ENCODE measurements around the gene E2F2. TPM values are rescaled to one million over a fixed set of nuclear protein-coding genes. Genes with fewer than 3 reads are reported as not detected.

The E2F2 gene
- polyA plus RNA-seq, 1 of the 3 experiments (the other 2 are of a cell fraction), result 0.43 TPM

DNA sequence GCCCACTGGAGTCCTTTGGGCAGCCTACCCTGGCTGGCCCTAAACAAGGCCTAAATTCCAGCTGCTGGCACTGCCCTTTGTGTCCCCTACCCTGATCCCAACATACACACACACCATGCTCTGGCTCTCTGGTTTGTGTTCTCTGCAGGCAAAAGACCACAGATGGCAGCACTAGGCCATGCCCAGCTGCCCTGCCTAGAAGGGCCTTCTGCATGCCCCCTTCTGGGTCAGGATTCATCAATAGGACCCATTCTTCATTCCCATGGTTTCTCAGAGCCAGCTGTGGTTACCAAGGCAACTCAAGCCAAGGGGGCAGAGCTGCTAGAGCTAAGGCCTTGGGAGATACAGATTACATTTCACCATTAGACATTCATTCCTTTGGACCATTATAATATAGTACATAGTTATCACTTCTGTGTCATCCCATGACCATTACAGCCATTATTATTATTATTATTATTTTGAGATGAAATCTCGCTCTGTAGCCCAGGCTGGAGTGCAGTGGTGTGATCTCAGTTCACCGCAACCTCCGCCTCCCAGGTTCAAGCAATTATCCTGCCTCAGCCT lies 64.5 kb downstream of the E2F2 start:
- H3K36me3 ChIP-seq (replicated peaks in 1 of 2; ENCODE audit: control insufficient read depth in 1 of 2, insufficient read depth in 2 of 2, low read length in 1 of 2), result no peaks in the 10 kb centered on the region
- H4K20me1 ChIP-seq (ENCODE audit: insufficient read depth), result peaks cover 10% of the 10 kb centered on the region; the same call in 1 of the 2 replicates
- H3K4me3 ChIP-seq (ENCODE audit: low read depth in 2 of 2, low read length in 1 of 2), result no peak overlapping the region
- no peaks in the 10 kb centered on the region for H3K9me2 ChIP-seq
- ChIA-PET POLR2A (interaction anchor here (0.6 kb wide), 1 partner anchor 1789 kb away, joined by 5 read pairs; no protein-coding TSS in a partner anchor), CTCF (interaction anchor here (0.9 to 2.4 kb wide), 4 partner anchors 31 to 171 kb away, joined by 3 to 8 read pairs (median 4); no protein-coding TSS in a partner anchor)
- H3K27me3 ChIP-seq (ENCODE audit: insufficient read depth), result no peaks in the 10 kb centered on the region
- no peak for TF ChIP-seq CHD2 (IDR thresholded peaks at IDR 0.05; ENCODE audit: low read length, partially characterized antibody)
- H3K27ac ChIP-seq (ENCODE audit: low read depth in 2 of 2, low read length in 1 of 2), result no peak overlapping the region
- H3K4me1 ChIP-seq (ENCODE audit: control insufficient read depth in 1 of 2, insufficient read depth in 2 of 2, low read depth in 1 of 2, low read length in 1 of 2), result no peaks in the 10 kb centered on the region; a peak in 1 of 4 replicates
- H2AFZ ChIP-seq (ENCODE audit: low read depth), result no peak overlapping the region
- DNase-seq, result no peak
- 98% methylated on average over 3 of the region's 3 CpGs for WGBS (ENCODE audit: low lambda C conversion rate)
- no peaks in the 10 kb centered on the region for H3K9me3 ChIP-seq
- no peak overlapping the region for H3K4me2 ChIP-seq
- no peak overlapping the region for H3K9ac ChIP-seq
- peaks cover 6% of the 10 kb centered on the region for H3F3A ChIP-seq (replicated peaks; ENCODE audit: insufficient read depth)
- peaks cover 14% of the 10 kb centered on the region for H3K79me2 ChIP-seq (ENCODE audit: insufficient read depth)

DNA sequence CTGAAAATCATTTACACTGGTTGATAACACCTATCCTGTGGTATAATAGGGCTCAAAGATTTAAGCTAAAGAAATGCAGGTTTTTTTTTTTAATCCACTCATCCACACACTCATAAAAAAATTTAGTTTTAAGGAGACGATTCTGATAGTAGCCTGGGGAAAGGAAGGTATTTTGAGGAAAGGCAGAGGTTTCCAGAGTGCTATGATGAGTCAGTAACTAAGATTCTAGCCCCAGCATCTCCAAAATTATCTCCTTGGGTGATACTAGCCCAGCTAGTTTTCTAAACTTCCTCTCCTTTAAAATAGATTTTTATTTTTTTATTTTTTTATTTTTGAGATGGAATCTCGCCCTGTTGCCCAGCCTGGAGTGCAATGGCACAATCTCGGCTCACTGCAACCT lies 67.7 kb downstream of the E2F2 start:
- H3K27me3 ChIP-seq (ENCODE audit: insufficient read depth), result no peaks in the 10 kb centered on the region
- H3K4me3 ChIP-seq (ENCODE audit: low read depth in 2 of 2, low read length in 1 of 2), result no peak overlapping the region
- CTCF ChIA-PET, result interaction anchor here (0.6 kb wide), 1 partner anchor 371 kb away, joined by 3 read pairs; no protein-coding TSS in a partner anchor
- no peak overlapping the region for H3K9ac ChIP-seq
- WGBS (ENCODE audit: low lambda C conversion rate), result 76% methylated on average over 3 of the region's 3 CpGs
- no peaks in the 10 kb centered on the region for H3K9me2 ChIP-seq
- H3K4me1 ChIP-seq (ENCODE audit: control insufficient read depth in 1 of 2, insufficient read depth in 2 of 2, low read depth in 1 of 2, low read length in 1 of 2), result no peaks in the 10 kb centered on the region
- H3K27ac ChIP-seq (ENCODE audit: low read depth in 2 of 2, low read length in 1 of 2), result no peak overlapping the region
- no peaks in the 10 kb centered on the region for H3K9me3 ChIP-seq
- H3K79me2 ChIP-seq (ENCODE audit: insufficient read depth), result peaks cover 12% of the 10 kb centered on the region
- TF ChIP-seq NRF1 (IDR thresholded peaks at IDR 0.05; ENCODE audit: low read depth, low read length), result no peak
- TF ChIP-seq USF2 (IDR thresholded peaks at IDR 0.05; ENCODE audit: borderline replicate concordance, low read depth, low read length), result no peak
- TF ChIP-seq, protein P1, sequence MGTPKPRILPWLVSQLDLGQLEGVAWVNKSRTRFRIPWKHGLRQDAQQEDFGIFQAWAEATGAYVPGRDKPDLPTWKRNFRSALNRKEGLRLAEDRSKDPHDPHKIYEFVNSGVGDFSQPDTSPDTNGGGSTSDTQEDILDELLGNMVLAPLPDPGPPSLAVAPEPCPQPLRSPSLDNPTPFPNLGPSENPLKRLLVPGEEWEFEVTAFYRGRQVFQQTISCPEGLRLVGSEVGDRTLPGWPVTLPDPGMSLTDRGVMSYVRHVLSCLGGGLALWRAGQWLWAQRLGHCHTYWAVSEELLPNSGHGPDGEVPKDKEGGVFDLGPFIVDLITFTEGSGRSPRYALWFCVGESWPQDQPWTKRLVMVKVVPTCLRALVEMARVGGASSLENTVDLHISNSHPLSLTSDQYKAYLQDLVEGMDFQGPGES (IDR thresholded peaks at IDR 0.05; ENCODE audit: low read depth, low read length), result no peak
- no peak for TF ChIP-seq ELF1 (IDR thresholded peaks at IDR 0.05)
- TF ChIP-seq FOXM1 (IDR thresholded peaks at IDR 0.05; ENCODE audit: low read depth), result no peak
- no peak for TF ChIP-seq TEAD4 (IDR thresholded peaks at IDR 0.05; ENCODE audit: borderline replicate concordance, insufficient read depth)
- TF ChIP-seq USF1 (IDR thresholded peaks at IDR 0.05; ENCODE audit: borderline replicate concordance, low read depth), result no peak
- TF ChIP-seq NFIC (IDR thresholded peaks at IDR 0.05; ENCODE audit: borderline replicate concordance), result no peak
- TF ChIP-seq EP300 (IDR thresholded peaks at IDR 0.05; ENCODE audit: borderline replicate concordance in 1 of 2, low read depth in 1 of 2, low read length in 1 of 2), result no peak
- TF ChIP-seq, protein P2, sequence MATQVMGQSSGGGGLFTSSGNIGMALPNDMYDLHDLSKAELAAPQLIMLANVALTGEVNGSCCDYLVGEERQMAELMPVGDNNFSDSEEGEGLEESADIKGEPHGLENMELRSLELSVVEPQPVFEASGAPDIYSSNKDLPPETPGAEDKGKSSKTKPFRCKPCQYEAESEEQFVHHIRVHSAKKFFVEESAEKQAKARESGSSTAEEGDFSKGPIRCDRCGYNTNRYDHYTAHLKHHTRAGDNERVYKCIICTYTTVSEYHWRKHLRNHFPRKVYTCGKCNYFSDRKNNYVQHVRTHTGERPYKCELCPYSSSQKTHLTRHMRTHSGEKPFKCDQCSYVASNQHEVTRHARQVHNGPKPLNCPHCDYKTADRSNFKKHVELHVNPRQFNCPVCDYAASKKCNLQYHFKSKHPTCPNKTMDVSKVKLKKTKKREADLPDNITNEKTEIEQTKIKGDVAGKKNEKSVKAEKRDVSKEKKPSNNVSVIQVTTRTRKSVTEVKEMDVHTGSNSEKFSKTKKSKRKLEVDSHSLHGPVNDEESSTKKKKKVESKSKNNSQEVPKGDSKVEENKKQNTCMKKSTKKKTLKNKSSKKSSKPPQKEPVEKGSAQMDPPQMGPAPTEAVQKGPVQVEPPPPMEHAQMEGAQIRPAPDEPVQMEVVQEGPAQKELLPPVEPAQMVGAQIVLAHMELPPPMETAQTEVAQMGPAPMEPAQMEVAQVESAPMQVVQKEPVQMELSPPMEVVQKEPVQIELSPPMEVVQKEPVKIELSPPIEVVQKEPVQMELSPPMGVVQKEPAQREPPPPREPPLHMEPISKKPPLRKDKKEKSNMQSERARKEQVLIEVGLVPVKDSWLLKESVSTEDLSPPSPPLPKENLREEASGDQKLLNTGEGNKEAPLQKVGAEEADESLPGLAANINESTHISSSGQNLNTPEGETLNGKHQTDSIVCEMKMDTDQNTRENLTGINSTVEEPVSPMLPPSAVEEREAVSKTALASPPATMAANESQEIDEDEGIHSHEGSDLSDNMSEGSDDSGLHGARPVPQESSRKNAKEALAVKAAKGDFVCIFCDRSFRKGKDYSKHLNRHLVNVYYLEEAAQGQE (IDR thresholded peaks at IDR 0.05; ENCODE audit: low read depth, low read length), result no peak
- TF ChIP-seq, protein P3, sequence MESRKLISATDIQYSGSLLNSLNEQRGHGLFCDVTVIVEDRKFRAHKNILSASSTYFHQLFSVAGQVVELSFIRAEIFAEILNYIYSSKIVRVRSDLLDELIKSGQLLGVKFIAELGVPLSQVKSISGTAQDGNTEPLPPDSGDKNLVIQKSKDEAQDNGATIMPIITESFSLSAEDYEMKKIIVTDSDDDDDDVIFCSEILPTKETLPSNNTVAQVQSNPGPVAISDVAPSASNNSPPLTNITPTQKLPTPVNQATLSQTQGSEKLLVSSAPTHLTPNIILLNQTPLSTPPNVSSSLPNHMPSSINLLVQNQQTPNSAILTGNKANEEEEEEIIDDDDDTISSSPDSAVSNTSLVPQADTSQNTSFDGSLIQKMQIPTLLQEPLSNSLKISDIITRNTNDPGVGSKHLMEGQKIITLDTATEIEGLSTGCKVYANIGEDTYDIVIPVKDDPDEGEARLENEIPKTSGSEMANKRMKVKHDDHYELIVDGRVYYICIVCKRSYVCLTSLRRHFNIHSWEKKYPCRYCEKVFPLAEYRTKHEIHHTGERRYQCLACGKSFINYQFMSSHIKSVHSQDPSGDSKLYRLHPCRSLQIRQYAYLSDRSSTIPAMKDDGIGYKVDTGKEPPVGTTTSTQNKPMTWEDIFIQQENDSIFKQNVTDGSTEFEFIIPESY (IDR thresholded peaks at IDR 0.05; ENCODE audit: borderline replicate concordance, low read depth), result no peak
- no peak for TF ChIP-seq MAX (IDR thresholded peaks at IDR 0.05; ENCODE audit: low read depth)
- no peak for TF ChIP-seq SMC3 (IDR thresholded peaks at IDR 0.05; ENCODE audit: low read depth, low read length)
- no peak for TF ChIP-seq SIN3A (IDR thresholded peaks at IDR 0.05; ENCODE audit: borderline replicate concordance, low read depth, low read length)
- POLR2A ChIA-PET, result no interaction called here
- DNase-seq, result no peak
- H3F3A ChIP-seq (replicated peaks; ENCODE audit: insufficient read depth), result peaks cover 6% of the 10 kb centered on the region
- no peak overlapping the region for H2AFZ ChIP-seq (ENCODE audit: low read depth)
- no peaks in the 10 kb centered on the region for H4K20me1 ChIP-seq (ENCODE audit: insufficient read depth)
- H3K4me2 ChIP-seq, result no peak overlapping the region
- peaks cover 0 to 6% of the 10 kb centered on the region in 2 experiments for H3K36me3 ChIP-seq (replicated peaks in 1 of 2; ENCODE audit: control insufficient read depth in 1 of 2, insufficient read depth in 2 of 2, low read length in 1 of 2)

Measured in SK-N-SH (cell line).